Neutrophil (primary cell): Measurements from ENCODE around the gene ITPR1.

ENCODE experiments used
- H3K27ac ChIP-seq: fragments of 200-600 bp; sonication (generic); 2 replicates; pipeline ENCODE4 v1.5.1; 2016; ENCODE audit warnings: mild to moderate bottlenecking, moderate library complexity
- H3K27me3 ChIP-seq: fragments of 200-600 bp; sonication (generic); 2 replicates; pipeline ENCODE4 v1.6.0; 2016; ENCODE audit warnings: mild to moderate bottlenecking
- H3K36me3 ChIP-seq: fragments of 200-600 bp; sonication (generic); 2 replicates; pipeline ENCODE4 v1.5.1; 2017
- H3K4me1 ChIP-seq, 2 experiments: fragments of 200-600 bp in 1 of 2; sonication (generic) in 1 of 2; 1 replicate in 1 of 2; 2 replicates in 1 of 2; pipeline versions ENCODE4 v1.5.1 to v1.6.1; 2013 to 2016; ENCODE audit warnings: low read depth in 1 of 2, low read length in 1 of 2, mild to moderate bottlenecking in 1 of 2, moderate library complexity in 1 of 2; ENCODE audit not compliant: control insufficient read depth in 1 of 2, insufficient read depth in 1 of 2
- H3K4me3 ChIP-seq, 2 experiments: fragments of 200-600 bp in 1 of 2; sonication (generic) in 1 of 2; 1 replicate in 1 of 2; 2 replicates in 1 of 2; pipeline ENCODE4 v1.5.1; 2013 to 2016; ENCODE audit warnings: low read depth in 1 of 2, low read length in 1 of 2, mild to moderate bottlenecking in 1 of 2, moderate library complexity in 1 of 2
- H3K9me3 ChIP-seq: fragments of 200-600 bp; sonication (generic); 2 replicates; pipeline ENCODE4 v1.5.1; 2016
- TF ChIP-seq, protein P1 (sequence below): fragments of 200-600 bp; sonication (generic); IDR thresholded peaks from 2 replicates; pipeline ENCODE4 v1.5.1; 2016; ENCODE audit warnings: antibody characterized with exemption

Gene ITPR1

DNA sequence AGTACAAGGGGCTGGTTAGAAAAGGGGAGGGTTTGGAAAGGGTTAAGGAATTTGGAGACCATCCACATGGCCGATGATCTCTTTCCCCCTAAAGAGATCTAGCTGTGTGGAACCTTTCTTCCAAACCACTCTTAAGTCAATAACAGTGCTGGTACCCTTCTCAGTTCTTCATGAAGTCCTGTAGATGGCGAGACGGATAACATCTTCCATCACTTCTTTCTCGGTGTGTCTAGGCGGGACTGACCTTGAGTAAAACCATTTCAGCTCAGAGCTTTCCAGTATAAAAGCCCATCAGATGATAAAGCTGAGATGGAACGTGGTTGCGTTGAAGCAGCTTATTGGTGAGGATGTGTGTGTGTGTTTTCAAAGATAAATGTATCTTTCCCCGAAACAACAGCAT is 334.6 kb downstream of the ITPR1 start:
- no peaks in the 10 kb centered on the region for H3K27me3 ChIP-seq
- peak overlapping the region in 1 of 2 experiments; percentile 11 for H3K4me3 ChIP-seq
- no peaks in the 10 kb centered on the region for H3K36me3 ChIP-seq
- H3K4me1 ChIP-seq, result peaks cover 65 to 68% of the 10 kb centered on the region in 2 experiments
- TF ChIP-seq, protein P1, sequence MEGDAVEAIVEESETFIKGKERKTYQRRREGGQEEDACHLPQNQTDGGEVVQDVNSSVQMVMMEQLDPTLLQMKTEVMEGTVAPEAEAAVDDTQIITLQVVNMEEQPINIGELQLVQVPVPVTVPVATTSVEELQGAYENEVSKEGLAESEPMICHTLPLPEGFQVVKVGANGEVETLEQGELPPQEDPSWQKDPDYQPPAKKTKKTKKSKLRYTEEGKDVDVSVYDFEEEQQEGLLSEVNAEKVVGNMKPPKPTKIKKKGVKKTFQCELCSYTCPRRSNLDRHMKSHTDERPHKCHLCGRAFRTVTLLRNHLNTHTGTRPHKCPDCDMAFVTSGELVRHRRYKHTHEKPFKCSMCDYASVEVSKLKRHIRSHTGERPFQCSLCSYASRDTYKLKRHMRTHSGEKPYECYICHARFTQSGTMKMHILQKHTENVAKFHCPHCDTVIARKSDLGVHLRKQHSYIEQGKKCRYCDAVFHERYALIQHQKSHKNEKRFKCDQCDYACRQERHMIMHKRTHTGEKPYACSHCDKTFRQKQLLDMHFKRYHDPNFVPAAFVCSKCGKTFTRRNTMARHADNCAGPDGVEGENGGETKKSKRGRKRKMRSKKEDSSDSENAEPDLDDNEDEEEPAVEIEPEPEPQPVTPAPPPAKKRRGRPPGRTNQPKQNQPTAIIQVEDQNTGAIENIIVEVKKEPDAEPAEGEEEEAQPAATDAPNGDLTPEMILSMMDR, result no peak
- peak overlapping the region; percentile 42 for H3K27ac ChIP-seq
- no peaks in the 10 kb centered on the region for H3K9me3 ChIP-seq

DNA sequence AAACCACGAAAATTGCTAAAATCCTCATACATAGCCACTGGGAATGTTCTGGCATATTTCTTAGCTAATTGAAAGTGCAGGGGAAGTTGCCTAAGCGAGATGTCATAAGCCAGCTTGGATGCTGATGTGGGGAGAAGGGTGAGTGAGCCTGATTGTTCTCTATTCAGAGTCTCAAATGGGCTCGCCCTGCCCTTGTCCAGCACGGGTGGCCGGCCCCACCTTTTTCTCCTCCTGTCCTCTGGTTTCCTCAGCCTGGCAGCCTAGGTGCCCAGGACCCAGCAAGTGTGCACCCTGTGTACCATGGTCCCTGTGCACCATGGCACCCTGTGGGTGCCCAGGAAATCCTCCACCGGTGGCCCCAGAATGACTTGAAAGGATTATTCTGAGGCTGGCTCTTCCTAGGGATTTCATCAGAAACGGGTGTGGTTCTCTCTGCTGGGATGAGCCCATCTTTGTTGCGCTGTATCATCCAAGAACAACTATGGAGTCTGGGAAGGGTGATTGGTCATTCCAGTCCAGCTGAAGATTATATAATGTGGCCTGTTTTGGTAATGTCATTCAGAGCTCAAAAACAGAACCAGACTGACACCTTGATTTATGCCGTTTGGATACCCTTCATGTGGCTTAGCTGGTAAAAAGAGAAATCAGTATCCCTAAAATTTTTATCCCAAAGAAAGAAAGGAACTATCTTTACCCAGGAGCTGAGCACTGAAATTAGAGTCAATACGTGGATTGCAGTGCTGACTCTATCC is 335.3 kb downstream of the ITPR1 start:
- peak overlapping the region in 1 of 2 experiments; percentile 11 for H3K4me3 ChIP-seq
- no peaks in the 10 kb centered on the region for H3K27me3 ChIP-seq
- TF ChIP-seq, protein P1, result no peak
- peak overlapping the region; percentile 42 for H3K27ac ChIP-seq
- no peaks in the 10 kb centered on the region for H3K36me3 ChIP-seq
- peaks cover 65 to 68% of the 10 kb centered on the region in 2 experiments for H3K4me1 ChIP-seq
- no peaks in the 10 kb centered on the region for H3K9me3 ChIP-seq

DNA sequence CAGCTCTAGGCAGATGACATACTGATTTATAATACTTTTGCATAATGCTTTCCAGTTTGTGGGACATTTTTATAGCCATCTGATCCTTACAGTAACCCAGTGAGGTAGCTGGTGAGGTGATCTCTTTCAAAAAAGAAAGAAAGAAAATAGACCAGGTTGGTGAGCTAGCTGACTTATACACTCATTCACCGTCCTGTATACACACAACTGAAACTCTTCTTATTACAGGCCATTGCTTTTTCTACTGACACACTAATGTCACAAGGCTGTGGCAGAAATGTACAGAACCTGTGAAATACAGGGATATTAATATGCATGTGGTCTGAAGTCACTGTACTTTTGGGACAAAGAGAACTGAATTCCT is 335.9 kb downstream of the ITPR1 start:
- Histone ChIP-seq H3K4me3 (no peak overlapping the region), H3K27ac (no peak overlapping the region), H3K9me3 (no peaks in the 10 kb centered on the region), H3K36me3 (no peaks in the 10 kb centered on the region), H3K27me3 (no peaks in the 10 kb centered on the region), H3K4me1 (peaks cover 65 to 68% of the 10 kb centered on the region in 2 experiments)
- TF ChIP-seq, protein P1, result no peak

DNA sequence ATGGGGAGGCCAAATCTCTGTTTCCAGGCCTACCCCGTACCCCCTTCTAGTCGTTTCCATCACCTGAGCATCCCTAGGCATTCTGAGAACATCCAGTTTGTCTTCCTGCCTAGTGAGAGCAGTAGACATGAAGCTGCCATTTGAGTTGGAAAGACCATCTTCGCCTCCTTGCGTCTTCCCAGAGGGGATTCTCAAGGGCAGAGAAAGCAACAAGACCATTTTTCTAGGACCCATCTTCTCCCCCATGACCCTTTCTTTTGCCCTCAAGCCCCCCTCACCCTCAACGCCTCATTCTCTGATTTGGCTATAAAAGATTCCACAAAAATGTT is 337.4 kb downstream of the ITPR1 start:
- Histone ChIP-seq H3K4me3 (peak overlapping the region; percentile 32 to 58), H3K36me3 (no peaks in the 10 kb centered on the region), H3K9me3 (no peaks in the 10 kb centered on the region), H3K27me3 (no peaks in the 10 kb centered on the region), H3K4me1 (peaks cover 60 to 62% of the 10 kb centered on the region in 2 experiments), H3K27ac (peak overlapping the region; percentile 89)
- TF ChIP-seq, protein P1, result no peak

DNA sequence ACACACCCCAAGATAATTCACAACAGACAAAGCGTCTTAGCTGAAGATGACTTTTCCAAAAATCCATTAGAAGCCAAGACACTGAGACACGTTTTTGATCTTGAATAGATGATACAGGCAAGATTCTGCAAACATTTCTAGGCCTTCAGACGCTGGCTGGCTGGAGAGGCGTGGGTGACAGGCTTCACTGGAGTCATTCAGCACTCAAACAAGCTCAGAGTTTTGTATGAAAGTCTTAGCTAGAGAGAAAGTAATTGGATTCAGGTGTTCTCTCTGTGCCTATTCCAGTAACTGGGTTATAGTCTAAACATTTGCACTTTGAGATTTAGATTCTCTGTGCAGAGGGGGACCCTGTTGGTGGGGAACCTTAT is 338.4 kb downstream of the ITPR1 start:
- Histone ChIP-seq H3K4me1 (peaks cover 50 to 51% of the 10 kb centered on the region in 2 experiments), H3K27me3 (no peaks in the 10 kb centered on the region), H3K4me3 (peak overlapping the region; percentile 32 to 58), H3K27ac (peak overlapping the region; percentile 89), H3K9me3 (no peaks in the 10 kb centered on the region), H3K36me3 (no peaks in the 10 kb centered on the region)
- TF ChIP-seq, protein P1, result no peak
